ENCODE measurements around the gene NUCB2.

DNA sequence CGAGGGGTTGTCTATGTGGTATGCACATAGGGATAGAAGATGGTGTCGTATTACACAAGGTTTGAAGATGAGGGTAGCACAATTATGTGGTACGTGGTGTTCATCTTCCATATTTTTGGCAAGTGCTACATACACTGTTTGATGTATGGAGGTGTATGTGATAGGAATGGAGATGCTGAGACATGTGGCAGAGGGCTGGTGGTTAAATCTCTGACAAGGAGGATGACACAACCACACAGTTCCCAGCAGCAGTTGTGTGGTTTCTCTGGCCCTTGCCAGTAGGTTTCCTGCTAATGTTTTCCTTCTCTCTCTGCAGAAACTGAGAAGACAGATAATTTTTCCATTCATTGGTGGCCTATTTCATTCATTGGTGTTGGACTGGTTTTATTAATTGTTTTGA is 92.0 kb downstream of the NUCB2 start:
- TF ChIP-seq, protein P1, sequence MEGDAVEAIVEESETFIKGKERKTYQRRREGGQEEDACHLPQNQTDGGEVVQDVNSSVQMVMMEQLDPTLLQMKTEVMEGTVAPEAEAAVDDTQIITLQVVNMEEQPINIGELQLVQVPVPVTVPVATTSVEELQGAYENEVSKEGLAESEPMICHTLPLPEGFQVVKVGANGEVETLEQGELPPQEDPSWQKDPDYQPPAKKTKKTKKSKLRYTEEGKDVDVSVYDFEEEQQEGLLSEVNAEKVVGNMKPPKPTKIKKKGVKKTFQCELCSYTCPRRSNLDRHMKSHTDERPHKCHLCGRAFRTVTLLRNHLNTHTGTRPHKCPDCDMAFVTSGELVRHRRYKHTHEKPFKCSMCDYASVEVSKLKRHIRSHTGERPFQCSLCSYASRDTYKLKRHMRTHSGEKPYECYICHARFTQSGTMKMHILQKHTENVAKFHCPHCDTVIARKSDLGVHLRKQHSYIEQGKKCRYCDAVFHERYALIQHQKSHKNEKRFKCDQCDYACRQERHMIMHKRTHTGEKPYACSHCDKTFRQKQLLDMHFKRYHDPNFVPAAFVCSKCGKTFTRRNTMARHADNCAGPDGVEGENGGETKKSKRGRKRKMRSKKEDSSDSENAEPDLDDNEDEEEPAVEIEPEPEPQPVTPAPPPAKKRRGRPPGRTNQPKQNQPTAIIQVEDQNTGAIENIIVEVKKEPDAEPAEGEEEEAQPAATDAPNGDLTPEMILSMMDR (IDR thresholded peaks at IDR 0.05), result no peak
- no peak for TF ChIP-seq NRF1 (IDR thresholded peaks at IDR 0.05; ENCODE audit: low read depth, low read length)
- TF ChIP-seq EZH2phosphoT487 (IDR thresholded peaks at IDR 0.05; ENCODE audit: borderline replicate concordance, low read depth), result no peak
- TF ChIP-seq, protein P2, sequence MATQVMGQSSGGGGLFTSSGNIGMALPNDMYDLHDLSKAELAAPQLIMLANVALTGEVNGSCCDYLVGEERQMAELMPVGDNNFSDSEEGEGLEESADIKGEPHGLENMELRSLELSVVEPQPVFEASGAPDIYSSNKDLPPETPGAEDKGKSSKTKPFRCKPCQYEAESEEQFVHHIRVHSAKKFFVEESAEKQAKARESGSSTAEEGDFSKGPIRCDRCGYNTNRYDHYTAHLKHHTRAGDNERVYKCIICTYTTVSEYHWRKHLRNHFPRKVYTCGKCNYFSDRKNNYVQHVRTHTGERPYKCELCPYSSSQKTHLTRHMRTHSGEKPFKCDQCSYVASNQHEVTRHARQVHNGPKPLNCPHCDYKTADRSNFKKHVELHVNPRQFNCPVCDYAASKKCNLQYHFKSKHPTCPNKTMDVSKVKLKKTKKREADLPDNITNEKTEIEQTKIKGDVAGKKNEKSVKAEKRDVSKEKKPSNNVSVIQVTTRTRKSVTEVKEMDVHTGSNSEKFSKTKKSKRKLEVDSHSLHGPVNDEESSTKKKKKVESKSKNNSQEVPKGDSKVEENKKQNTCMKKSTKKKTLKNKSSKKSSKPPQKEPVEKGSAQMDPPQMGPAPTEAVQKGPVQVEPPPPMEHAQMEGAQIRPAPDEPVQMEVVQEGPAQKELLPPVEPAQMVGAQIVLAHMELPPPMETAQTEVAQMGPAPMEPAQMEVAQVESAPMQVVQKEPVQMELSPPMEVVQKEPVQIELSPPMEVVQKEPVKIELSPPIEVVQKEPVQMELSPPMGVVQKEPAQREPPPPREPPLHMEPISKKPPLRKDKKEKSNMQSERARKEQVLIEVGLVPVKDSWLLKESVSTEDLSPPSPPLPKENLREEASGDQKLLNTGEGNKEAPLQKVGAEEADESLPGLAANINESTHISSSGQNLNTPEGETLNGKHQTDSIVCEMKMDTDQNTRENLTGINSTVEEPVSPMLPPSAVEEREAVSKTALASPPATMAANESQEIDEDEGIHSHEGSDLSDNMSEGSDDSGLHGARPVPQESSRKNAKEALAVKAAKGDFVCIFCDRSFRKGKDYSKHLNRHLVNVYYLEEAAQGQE (IDR thresholded peaks at IDR 0.05; ENCODE audit: low read depth, low read length), result no peak

Data from SK-N-SH (cell line).